GM21515 (cell line): Measurements from ENCODE around the gene DMKN.
"Not testable (repeated sequence)": the region's sequence is repeated elsewhere in the genome, so short reads cannot be mapped to it uniquely, and the experiment has no call there.

ENCODE experiments used
- ATAC-seq: cut with Tn5 transposase; IDR thresholded peaks from one replicate; pipeline ENCODE4 v1.9.1; 2021; ENCODE audit not compliant: unreplicated experiment

Gene DMKN

GRCh38 chr19:35500611-35501010, 12.8 kb downstream of the DMKN start:
- ATAC-seq = no peak

- ATAC-seq = no peak
Measured at GRCh38 chr19:35498984-35499527, 14.4 kb downstream of the DMKN start.

GRCh38 chr19:35498220-35498619, 15.2 kb downstream of the DMKN start:
- no peak for ATAC-seq

- no peak for ATAC-seq
Measured at GRCh38 chr19:35497406-35497805, 16.0 kb downstream of the DMKN start.

- no peak for ATAC-seq
Measured at GRCh38 chr19:35495107-35496064, 18.1 kb downstream of the DMKN start.

GRCh38 chr19:35493971-35494370, 19.5 kb downstream of the DMKN start:
- no peak for ATAC-seq

- no peak for ATAC-seq
Measured at GRCh38 chr19:35491836-35492360, 21.6 kb downstream of the DMKN start.

GRCh38 chr19:35490364-35490763, 23.1 kb downstream of the DMKN start, which contains the start of gene KRTDAP:
TSS of gene KRTDAP (minus strand) at chr19:35490464. CDS start at chr19:35490442, 22 bp downstream.
- ATAC-seq = no peak

GRCh38 chr19:35488677-35489076, 24.8 kb downstream of the DMKN start:
- ATAC-seq = no peak

- ATAC-seq = no peak
Measured at GRCh38 chr19:35487656-35488182, 25.7 kb downstream of the DMKN start.

GRCh38 chr19:35486268-35486708, 27.2 kb downstream of the DMKN start:
- ATAC-seq = no peak

- peak; percentile 66 for ATAC-seq
Measured at GRCh38 chr19:35484252-35485036, 29.0 kb downstream of the DMKN start.

- ATAC-seq = no peak
Measured at GRCh38 chr19:35483089-35483488, 30.4 kb downstream of the DMKN start.

- ATAC-seq = no peak
Measured at GRCh38 chr19:35478794-35479677, 34.4 kb downstream of the DMKN start.

- ATAC-seq = no peak
Measured at GRCh38 chr19:35476149-35476548, 37.3 kb downstream of the DMKN start.

GRCh38 chr19:35474594-35474993, 38.9 kb downstream of the DMKN start:
- not testable (repeated sequence) for ATAC-seq

GRCh38 chr19:35474104-35474503, 39.3 kb downstream of the DMKN start:
- ATAC-seq = no peak

- ATAC-seq = no peak
Measured at GRCh38 chr19:35471946-35472345, 41.5 kb downstream of the DMKN start.

GRCh38 chr19:35471075-35471474, 42.4 kb downstream of the DMKN start:
- ATAC-seq = not testable (repeated sequence)

GRCh38 chr19:35470128-35470527, 43.3 kb downstream of the DMKN start:
- no peak for ATAC-seq
